CD1c-positive myeloid dendritic cell (primary cell): ENCODE results near the gene BHMT.
"Not testable (repeated sequence)": the region's sequence is repeated elsewhere in the genome, so short reads cannot be mapped to it uniquely, and the experiment has no call there.

ENCODE experiments used
- DNase-seq: peaks from one replicate; pipeline ENCODE4 v3.0.0-alpha.2; 2016; ENCODE audit errors: extremely low spot score

BHMT gene

GRCh38 chr5:79111960-79112702 is 522 bp downstream of the BHMT start:
- DNase-seq = no peak

- DNase-seq = no peak
Measured at GRCh38 chr5:79112703-79113058, 1.1 kb downstream of the BHMT start.

- no peak for DNase-seq
Measured at GRCh38 chr5:79119486-79119885, 7.9 kb downstream of the BHMT start.

- DNase-seq = no peak
Measured at GRCh38 chr5:79120221-79120620, 8.6 kb downstream of the BHMT start.

- DNase-seq = peak; percentile 62
Measured at GRCh38 chr5:79122973-79123372, 11.4 kb downstream of the BHMT start.

GRCh38 chr5:79124607-79125006 is 13.0 kb downstream of the BHMT start:
- no peak for DNase-seq

GRCh38 chr5:79130781-79131180 is 19.2 kb downstream of the BHMT start:
- no peak for DNase-seq

GRCh38 chr5:79133121-79133656 is 21.6 kb downstream of the BHMT start:
- peak; percentile 61 for DNase-seq

- DNase-seq = peak; percentile 66
Measured at GRCh38 chr5:79133657-79134451, 22.2 kb downstream of the BHMT start.

GRCh38 chr5:79135790-79136553 is 24.4 kb downstream of the BHMT start:
- no peak for DNase-seq

- no peak for DNase-seq
Measured at GRCh38 chr5:79136618-79137017, 25.0 kb downstream of the BHMT start.

GRCh38 chr5:79140553-79140952 is 28.9 kb downstream of the BHMT start:
- no peak for DNase-seq

- DNase-seq = no peak
Measured at GRCh38 chr5:79143684-79144379, 32.2 kb downstream of the BHMT start.

- no peak for DNase-seq
Measured at GRCh38 chr5:79147076-79147475, 35.5 kb downstream of the BHMT start.

GRCh38 chr5:79149433-79149832 is 37.8 kb downstream of the BHMT start:
- DNase-seq = no peak

GRCh38 chr5:79151942-79152671 is 40.5 kb downstream of the BHMT start:
- no peak for DNase-seq

GRCh38 chr5:79157305-79157704 is 45.7 kb downstream of the BHMT start:
- no peak for DNase-seq

GRCh38 chr5:79161647-79162046 is 50.0 kb downstream of the BHMT start:
- not testable (repeated sequence) for DNase-seq

- DNase-seq = no peak
Measured at GRCh38 chr5:79168031-79168430, 56.4 kb downstream of the BHMT start.

GRCh38 chr5:79170661-79171060 is 59.1 kb downstream of the BHMT start:
- no peak for DNase-seq
